GM18868 (cell line): ENCODE measurements around the gene DAB2.

ENCODE experiments used
- ATAC-seq: cut with Tn5 transposase; IDR thresholded peaks from one replicate; pipeline ENCODE4 v1.9.1; 2021; ENCODE audit warnings: mild to moderate bottlenecking, moderate library complexity; ENCODE audit not compliant: unreplicated experiment

DAB2 gene

GRCh38 chr5:39448506-39449128 lies 23.8 kb upstream of the DAB2 start:
- ATAC-seq, result no peak

- ATAC-seq, result no peak
Observed at GRCh38 chr5:39447968-39448367, 23.2 kb upstream of the DAB2 start.

- ATAC-seq, result no peak
Observed at GRCh38 chr5:39447059-39447458, 22.3 kb upstream of the DAB2 start.

- ATAC-seq, result no peak
Observed at GRCh38 chr5:39446231-39446630, 21.5 kb upstream of the DAB2 start.

GRCh38 chr5:39443911-39444310 lies 19.1 kb upstream of the DAB2 start:
- no peak for ATAC-seq

GRCh38 chr5:39442991-39443390 lies 18.2 kb upstream of the DAB2 start:
- ATAC-seq, result no peak

- no peak for ATAC-seq
Observed at GRCh38 chr5:39441838-39442237, 17.1 kb upstream of the DAB2 start.

GRCh38 chr5:39440958-39441624 lies 16.3 kb upstream of the DAB2 start:
- no peak for ATAC-seq

GRCh38 chr5:39440192-39440957 lies 15.6 kb upstream of the DAB2 start:
- no peak for ATAC-seq

- no peak for ATAC-seq
Observed at GRCh38 chr5:39439582-39440162, 14.9 kb upstream of the DAB2 start.

GRCh38 chr5:39437467-39437866 lies 12.7 kb upstream of the DAB2 start:
- ATAC-seq, result no peak

GRCh38 chr5:39433848-39434247 lies 9.1 kb upstream of the DAB2 start:
- no peak for ATAC-seq

GRCh38 chr5:39432696-39433530 lies 8.1 kb upstream of the DAB2 start:
- ATAC-seq, result no peak

- no peak for ATAC-seq
Observed at GRCh38 chr5:39430461-39430860, 5.7 kb upstream of the DAB2 start.

- no peak for ATAC-seq
Observed at GRCh38 chr5:39428640-39429039, 3.9 kb upstream of the DAB2 start.

- no peak for ATAC-seq
Observed at GRCh38 chr5:39427633-39428032, 2.9 kb upstream of the DAB2 start.

GRCh38 chr5:39427229-39427628 lies 2.4 kb upstream of the DAB2 start:
- no peak for ATAC-seq

GRCh38 chr5:39426746-39427105 lies 1.9 kb upstream of the DAB2 start:
- ATAC-seq, result no peak

GRCh38 chr5:39426051-39426745 lies 1.4 kb upstream of the DAB2 start:
- no peak for ATAC-seq

GRCh38 chr5:39423331-39423751 lies 1.4 kb downstream of the DAB2 start:
- no peak for ATAC-seq
